Measurements from ENCODE around the gene IFNL2.

IFNL2 gene

GRCh38 chr19:39319098-39319891 is 51.1 kb downstream of the IFNL2 start:
- no peak for DNase-seq

All from inflammatory macrophage treated with lipopolysaccharide for 4 hours (primary cell).